Measurements from ENCODE around the gene MIGA1. TPM values are rescaled to one million over a fixed set of nuclear protein-coding genes. Genes with fewer than 3 reads are reported as not detected.
A peak's percentile ranks its signal among the peaks of the same experiment; 100 is the strongest.
"Not testable (repeated sequence)": the region's sequence is repeated elsewhere in the genome, so short reads cannot be mapped to it uniquely, and the experiment has no call there.

Gene MIGA1, protein sequence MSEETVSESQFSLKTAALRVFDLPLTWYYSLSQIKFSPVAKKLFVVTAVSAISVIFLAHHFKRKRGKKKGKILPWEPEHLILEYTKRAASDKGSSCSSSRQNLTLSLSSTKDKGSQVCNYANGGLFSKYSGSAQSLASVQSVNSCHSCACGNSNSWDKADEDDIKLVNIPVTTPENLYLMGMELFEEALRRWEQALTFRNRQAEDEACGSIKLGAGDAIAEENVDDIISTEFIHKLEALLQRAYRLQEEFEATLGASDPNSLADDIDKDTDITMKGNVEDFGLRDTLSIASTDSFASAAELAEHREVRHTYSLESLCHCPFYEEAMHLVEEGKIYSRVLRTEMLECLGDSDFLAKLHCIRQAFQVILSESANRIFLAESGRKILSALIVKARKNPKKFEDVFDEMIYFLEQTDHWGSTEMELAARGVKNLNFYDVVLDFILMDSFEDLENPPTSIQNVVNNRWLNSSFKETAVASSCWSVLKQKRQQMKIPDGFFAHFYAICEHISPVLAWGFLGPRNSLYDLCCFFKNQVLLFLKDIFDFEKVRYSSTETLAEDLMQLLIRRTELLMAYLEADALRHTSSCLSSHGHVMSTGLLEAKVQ
- polyA plus RNA-seq (2013, experiment 1 of 2) = 2.9 TPM
- polyA plus RNA-seq (2013, experiment 2 of 2) = 4.6 TPM

GRCh38 chr1:77779529-77780281 lies at the start of gene MIGA1:
MIGA1 (plus strand) TSS chr1:77779649; CDS start chr1:77783253, 3,604 bp downstream.
- peaks cover 16% of the 10 kb centered on the region for H3K36me3 ChIP-seq (ENCODE audit: insufficient read depth, low read length)
- peaks cover 6% of the 10 kb centered on the region; the same call in 1 of the 2 replicates for H3K4me1 ChIP-seq (ENCODE audit: insufficient read depth, low read length)
- H3K27ac ChIP-seq (ENCODE audit: low read depth, low read length) = no peak within 1 kb of the TSS
- H3K9ac ChIP-seq (ENCODE audit: low read depth, low read length) = peak within 1 kb of the TSS; percentile 72
- H3K27me3 ChIP-seq (ENCODE audit: insufficient read depth, low read length) = no peaks in the 10 kb centered on the region
- H3K4me3 ChIP-seq (ENCODE audit: low read length) = peak within 1 kb of the TSS; percentile 96
- no peaks in the 10 kb centered on the region for H3K9me3 ChIP-seq (ENCODE audit: insufficient read depth, low read depth, low read length)
- WGBS = 1% methylated on average over 40 of the region's 40 CpGs

DNA sequence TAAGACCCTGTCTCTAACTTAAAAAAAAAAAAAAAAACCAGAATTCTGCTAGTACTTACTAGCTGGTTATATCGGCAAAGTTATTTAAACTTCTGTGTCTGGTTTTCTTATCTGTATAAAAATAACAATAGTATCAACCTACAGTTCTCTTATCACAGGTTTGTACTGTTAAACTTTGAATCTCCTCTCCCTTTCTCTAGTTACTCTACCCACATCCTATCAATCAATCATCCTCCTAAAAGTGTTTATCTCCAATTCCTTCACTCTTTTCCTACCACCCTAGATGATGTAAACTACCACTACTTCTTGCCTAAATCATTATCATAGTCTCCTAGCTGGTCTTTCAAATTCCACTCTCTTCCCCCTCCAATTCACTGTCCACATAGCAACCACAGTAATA lies 47.4 kb upstream of the MIGA1 start:
- Histone ChIP-seq H3K36me3 (ENCODE audit: insufficient read depth, low read length) (peaks cover 57% of the 10 kb centered on the region), H3K9ac (ENCODE audit: low read depth, low read length) (no peak overlapping the region), H3K4me3 (ENCODE audit: low read length) (no peak overlapping the region), H3K9me3 (ENCODE audit: insufficient read depth, low read depth, low read length) (no peaks in the 10 kb centered on the region), H3K27ac (ENCODE audit: low read depth, low read length) (no peak overlapping the region), H3K4me1 (ENCODE audit: insufficient read depth, low read length) (no peaks in the 10 kb centered on the region; the same call in 1 of the 2 replicates), H3K27me3 (ENCODE audit: insufficient read depth, low read length) (no peaks in the 10 kb centered on the region)
- WGBS = no CpG with 5 or more reads among the region's 1 CpG

- peaks cover 53% of the 10 kb centered on the region for H3K36me3 ChIP-seq (ENCODE audit: insufficient read depth, low read length)
- WGBS = no CpG with 5 or more reads among the region's 1 CpG
- H3K27ac ChIP-seq (ENCODE audit: low read depth, low read length) = no peak overlapping the region
- H3K9me3 ChIP-seq (ENCODE audit: insufficient read depth, low read depth, low read length) = no peaks in the 10 kb centered on the region
- no peaks in the 10 kb centered on the region for H3K27me3 ChIP-seq (ENCODE audit: insufficient read depth, low read length)
- H3K9ac ChIP-seq (ENCODE audit: low read depth, low read length) = no peak overlapping the region
- no peaks in the 10 kb centered on the region for H3K4me1 ChIP-seq (ENCODE audit: insufficient read depth, low read length)
- no peak overlapping the region for H3K4me3 ChIP-seq (ENCODE audit: low read length)
Measured at GRCh38 chr1:77739235-77739634, 40.2 kb upstream of the MIGA1 start.

DNA sequence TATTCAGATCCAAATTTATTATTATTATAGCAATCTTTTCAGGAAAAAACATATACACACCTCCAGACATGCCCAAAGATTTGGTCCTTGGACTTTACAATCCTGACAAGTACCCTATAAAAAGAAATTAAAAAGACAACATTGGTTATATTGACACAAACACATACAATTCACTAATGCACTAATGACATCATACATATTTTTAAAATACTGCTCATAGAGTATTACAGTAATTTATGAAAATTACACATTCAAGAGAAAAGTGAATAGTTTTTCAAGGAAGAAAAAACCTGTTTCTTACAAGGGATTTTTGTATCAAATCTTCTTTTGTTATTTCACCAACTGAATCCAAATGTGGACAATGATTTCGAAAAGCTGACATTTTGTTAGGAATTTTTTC lies 38.1 kb upstream of the MIGA1 start:
- H3K9ac ChIP-seq (ENCODE audit: low read depth, low read length) = no peak overlapping the region
- no peaks in the 10 kb centered on the region for H3K9me3 ChIP-seq (ENCODE audit: insufficient read depth, low read depth, low read length)
- H3K4me1 ChIP-seq (ENCODE audit: insufficient read depth, low read length) = no peaks in the 10 kb centered on the region
- H3K27ac ChIP-seq (ENCODE audit: low read depth, low read length) = no peak overlapping the region
- H3K4me3 ChIP-seq (ENCODE audit: low read length) = no peak overlapping the region
- H3K27me3 ChIP-seq (ENCODE audit: insufficient read depth, low read length) = no peaks in the 10 kb centered on the region
- 100% methylated on average over 1 of the region's 1 CpG for WGBS
- peaks cover 37% of the 10 kb centered on the region for H3K36me3 ChIP-seq (ENCODE audit: insufficient read depth, low read length)

- Histone ChIP-seq H3K36me3 (ENCODE audit: insufficient read depth, low read length) (peaks cover 34% of the 10 kb centered on the region), H3K27ac (ENCODE audit: low read depth, low read length) (no peak overlapping the region)
- over 99% methylated on average over 3 of the region's 3 CpGs for WGBS
Measured at GRCh38 chr1:77742011-77742555, 37.4 kb upstream of the MIGA1 start.

DNA sequence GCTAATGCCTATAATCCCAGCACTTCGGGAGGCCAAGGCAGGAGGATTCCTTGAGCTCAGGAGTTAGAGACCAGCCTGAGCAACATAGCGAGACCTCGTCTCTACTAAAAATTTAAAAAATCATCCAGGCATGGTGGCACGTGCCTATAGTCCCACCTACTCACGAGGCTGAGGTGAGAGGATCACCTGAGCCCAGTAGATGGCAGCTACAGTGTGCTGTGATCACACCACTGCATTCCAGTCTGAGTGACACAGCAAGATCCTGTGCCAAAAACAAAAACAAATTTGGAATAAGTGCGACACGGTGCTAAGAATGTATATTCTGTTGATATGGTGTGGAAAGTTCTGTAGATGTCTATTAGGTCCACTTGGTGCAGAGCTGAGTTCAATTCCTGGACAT lies 34.9 kb upstream of the MIGA1 start:
- 90% methylated on average over 7 of the region's 7 CpGs for WGBS
- H3K4me3 ChIP-seq (ENCODE audit: low read length) = no peak overlapping the region
- no peaks in the 10 kb centered on the region for H3K4me1 ChIP-seq (ENCODE audit: insufficient read depth, low read length)
- H3K9me3 ChIP-seq (ENCODE audit: insufficient read depth, low read depth, low read length) = no peaks in the 10 kb centered on the region
- peaks cover 12% of the 10 kb centered on the region for H3K36me3 ChIP-seq (ENCODE audit: insufficient read depth, low read length)
- no peaks in the 10 kb centered on the region for H3K27me3 ChIP-seq (ENCODE audit: insufficient read depth, low read length)
- H3K27ac ChIP-seq (ENCODE audit: low read depth, low read length) = no peak overlapping the region
- no peak overlapping the region for H3K9ac ChIP-seq (ENCODE audit: low read depth, low read length)

More at GRCh38 chr1:77742011-77742555, 37.4 kb upstream of the MIGA1 start:
- no peaks in the 10 kb centered on the region for H3K27me3 ChIP-seq (ENCODE audit: insufficient read depth, low read length)
- no peak overlapping the region for H3K9ac ChIP-seq (ENCODE audit: low read depth, low read length)
- H3K4me1 ChIP-seq (ENCODE audit: insufficient read depth, low read length) = no peaks in the 10 kb centered on the region
- H3K9me3 ChIP-seq (ENCODE audit: insufficient read depth, low read depth, low read length) = no peaks in the 10 kb centered on the region
- no peak overlapping the region for H3K4me3 ChIP-seq (ENCODE audit: low read length)

DNA sequence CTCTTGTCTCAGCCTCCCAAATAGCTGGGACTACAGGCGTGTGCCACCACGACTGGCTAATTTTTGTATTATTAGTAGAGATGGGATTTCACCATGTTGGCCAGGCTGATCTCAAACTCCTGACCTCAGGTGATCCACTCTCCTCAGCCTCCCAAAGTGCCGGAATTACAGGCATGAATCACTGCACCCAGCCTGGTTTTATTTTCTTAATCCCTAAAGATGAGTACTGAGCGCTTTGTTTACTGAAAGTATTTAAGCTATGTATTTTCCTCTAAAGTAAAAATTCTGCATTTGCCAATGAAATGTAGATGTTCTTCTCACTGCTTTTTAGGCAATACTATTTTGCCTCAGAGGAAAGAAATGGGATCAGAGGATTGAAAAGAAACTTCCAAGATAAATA lies 30.0 kb upstream of the MIGA1 start:
- H3K27me3 ChIP-seq (ENCODE audit: insufficient read depth, low read length); H3K27ac ChIP-seq (ENCODE audit: low read depth, low read length); H3K9me3 ChIP-seq (ENCODE audit: insufficient read depth, low read depth, low read length); H3K4me3 ChIP-seq (ENCODE audit: low read length); H3K4me1 ChIP-seq (ENCODE audit: insufficient read depth, low read length); H3K9ac ChIP-seq (ENCODE audit: low read depth, low read length); H3K36me3 ChIP-seq (ENCODE audit: insufficient read depth, low read length): not testable (repeated sequence)
- WGBS = 96% methylated on average over 3 of the region's 4 CpGs

DNA sequence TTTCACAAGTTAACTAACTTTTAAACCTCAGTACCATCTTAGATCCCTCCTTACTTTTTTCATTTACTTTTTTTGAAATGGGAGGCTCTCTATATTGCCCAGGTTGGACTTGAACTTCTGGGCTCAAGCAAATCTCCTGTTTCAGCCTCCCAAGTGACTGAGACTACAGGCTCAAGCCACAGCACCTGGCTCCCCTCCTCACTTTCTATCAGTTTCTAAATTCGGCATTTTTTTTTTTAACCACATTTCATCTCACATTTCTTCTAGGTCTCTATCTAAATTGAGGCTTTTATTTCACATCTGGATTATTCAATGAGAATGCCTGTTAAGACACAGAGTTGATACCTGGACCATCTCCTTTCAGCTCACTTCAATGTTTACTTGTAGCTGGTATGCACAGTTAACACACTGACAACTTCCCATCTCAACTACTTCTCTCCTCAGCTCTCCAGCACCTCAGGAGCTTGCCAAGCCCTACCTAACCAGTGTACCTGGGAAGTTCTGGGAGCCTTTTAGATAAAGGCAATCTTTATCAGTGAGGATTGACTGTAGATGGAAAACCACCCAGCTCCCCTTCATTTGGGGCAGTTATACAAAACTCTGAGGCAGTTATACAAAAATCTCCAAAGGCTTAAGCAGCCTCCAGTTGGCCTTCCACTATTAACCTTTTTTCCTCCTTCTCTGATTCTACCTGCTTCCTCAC lies 23.2 kb upstream of the MIGA1 start:
- 0 out of 2 replicates have a peak, but pooled peaks cover 8% of the 10 kb centered on the region for H3K4me1 ChIP-seq (ENCODE audit: insufficient read depth, low read length)
- H3K27ac ChIP-seq (ENCODE audit: low read depth, low read length) = no peak overlapping the region
- 93% methylated on average over 1 of the region's 1 CpG for WGBS
- no peak overlapping the region for H3K9ac ChIP-seq (ENCODE audit: low read depth, low read length)
- H3K4me3 ChIP-seq (ENCODE audit: low read length) = no peak overlapping the region
- H3K9me3 ChIP-seq (ENCODE audit: insufficient read depth, low read depth, low read length) = no peaks in the 10 kb centered on the region
- H3K27me3 ChIP-seq (ENCODE audit: insufficient read depth, low read length) = no peaks in the 10 kb centered on the region
- H3K36me3 ChIP-seq (ENCODE audit: insufficient read depth, low read length) = no peaks in the 10 kb centered on the region

DNA sequence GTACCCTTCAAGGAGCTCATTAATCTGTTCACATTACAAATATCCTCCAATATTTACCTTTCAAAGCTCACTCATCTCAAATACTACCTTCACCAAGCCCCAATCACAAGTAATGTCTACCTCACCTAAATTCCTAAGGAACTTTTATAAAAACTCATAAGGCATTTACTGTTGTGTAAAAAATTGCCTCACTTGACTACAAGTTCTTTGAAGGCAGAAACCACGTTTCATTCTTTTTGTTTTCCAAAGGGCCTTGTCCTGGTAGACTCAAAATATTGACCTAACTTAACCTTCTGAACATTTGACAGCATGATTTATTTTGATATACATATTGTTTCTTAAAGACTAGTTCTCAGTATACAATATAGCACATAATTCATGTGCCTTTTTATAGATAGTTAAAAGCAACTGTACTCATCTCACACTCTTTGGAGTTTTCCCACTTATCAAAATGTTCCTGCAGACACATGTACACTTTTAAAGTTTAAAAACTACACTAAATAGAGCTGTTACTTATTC lies 22.3 kb upstream of the MIGA1 start:
- 100% methylated on average over 1 of the region's 1 CpG for WGBS
- H3K36me3 ChIP-seq (ENCODE audit: insufficient read depth, low read length) = no peaks in the 10 kb centered on the region
- 0 out of 2 replicates have a peak, but pooled peaks cover 8% of the 10 kb centered on the region for H3K4me1 ChIP-seq (ENCODE audit: insufficient read depth, low read length)
- H3K27ac ChIP-seq (ENCODE audit: low read depth, low read length) = no peak overlapping the region
- H3K27me3 ChIP-seq (ENCODE audit: insufficient read depth, low read length) = no peaks in the 10 kb centered on the region
- H3K9me3 ChIP-seq (ENCODE audit: insufficient read depth, low read depth, low read length) = no peaks in the 10 kb centered on the region
- H3K9ac ChIP-seq (ENCODE audit: low read depth, low read length) = no peak overlapping the region
- H3K4me3 ChIP-seq (ENCODE audit: low read length) = no peak overlapping the region

GRCh38 chr1:77757603-77758002 lies 21.8 kb upstream of the MIGA1 start:
- Histone ChIP-seq H3K9ac (ENCODE audit: low read depth, low read length) (no peak overlapping the region), H3K9me3 (ENCODE audit: insufficient read depth, low read depth, low read length) (no peaks in the 10 kb centered on the region), H3K27me3 (ENCODE audit: insufficient read depth, low read length) (no peaks in the 10 kb centered on the region), H3K27ac (ENCODE audit: low read depth, low read length) (no peak overlapping the region), H3K4me1 (ENCODE audit: insufficient read depth, low read length) (0 out of 2 replicates have a peak, but pooled peaks cover 8% of the 10 kb centered on the region), H3K36me3 (ENCODE audit: insufficient read depth, low read length) (no peaks in the 10 kb centered on the region), H3K4me3 (ENCODE audit: low read length) (no peak overlapping the region)
- 100% methylated on average over 1 of the region's 2 CpGs for WGBS

All from HUES64 (cell line).